SK-N-SH (cell line): ENCODE data around the gene FCHO2.

ENCODE experiments used
- CTCF ChIP-seq: fragments of 200-600 bp; sonication (generic); IDR thresholded peaks from 2 replicates; pipeline ENCODE4 v1.6.1; 2017; ENCODE audit warnings: antibody characterized with exemption, mild to moderate bottlenecking, moderate library complexity
- EZH2phosphoT487 ChIP-seq: fragments of 200-600 bp; sonication (generic); IDR thresholded peaks from 2 replicates; pipeline ENCODE4 v1.6.1; 2017; ENCODE audit warnings: low read depth, mixed run types, mild to moderate bottlenecking, antibody characterized with exemption, moderate library complexity, borderline replicate concordance
- NFIC ChIP-seq: IDR thresholded peaks from 2 replicates; pipeline ENCODE4 v1.4.0; 2012; ENCODE audit warnings: borderline replicate concordance
- POLR2AphosphoS5 ChIP-seq: IDR thresholded peaks from 2 replicates; pipeline ENCODE4 v1.6.1; 2012; ENCODE audit warnings: low read depth, low read length
- RAD21 ChIP-seq: IDR thresholded peaks from 2 replicates; pipeline ENCODE4 v1.6.1; 2012; ENCODE audit warnings: mild to moderate bottlenecking, low read length
- REST ChIP-seq: IDR thresholded peaks from 2 replicates; pipeline ENCODE4 v1.6.1; 2012; ENCODE audit warnings: mild to moderate bottlenecking, low read depth, low read length, moderate library complexity
- SIN3A ChIP-seq: IDR thresholded peaks from 2 replicates; pipeline ENCODE4 v1.6.1; 2012; ENCODE audit warnings: low read depth, mild to moderate bottlenecking, low read length, moderate library complexity, borderline replicate concordance
- SMC3 ChIP-seq: IDR thresholded peaks from 2 replicates; pipeline ENCODE4 v1.6.1; 2012; ENCODE audit warnings: low read depth, low read length, improper control_type of control experiment

- TF ChIP-seq CTCF (no peak), POLR2AphosphoS5 (no peak), RAD21 (no peak), SIN3A (no peak), SMC3 (no peak), REST (no peak), NFIC (no peak), EZH2phosphoT487 (no peak)
These were observed 49.0 kb upstream of the FCHO2 start for GRCh38 chr5:72906806-72907205.
